ENCODE data around the gene MFAP3L.
"Not testable (repeated sequence)": the region's sequence is repeated elsewhere in the genome, so short reads cannot be mapped to it uniquely, and the experiment has no call there.

The MFAP3L gene

GRCh38 chr4:169956091-169956843, 69.9 kb downstream of the MFAP3L start:
- no peak for DNase-seq (ENCODE audit: low read depth)
- H3K4me3 ChIP-seq (ENCODE audit: low read depth, low read length) = no peak overlapping the region

GRCh38 chr4:169955521-169955920, 70.7 kb downstream of the MFAP3L start:
- DNase-seq (ENCODE audit: low read depth) = no peak
- H3K4me3 ChIP-seq (ENCODE audit: low read depth, low read length) = no peak overlapping the region

GRCh38 chr4:169952236-169953002, 73.8 kb downstream of the MFAP3L start:
- no peak overlapping the region for H3K4me3 ChIP-seq (ENCODE audit: low read depth, low read length)
- DNase-seq (ENCODE audit: low read depth) = no peak

GRCh38 chr4:169948271-169948670, 77.9 kb downstream of the MFAP3L start:
- H3K4me3 ChIP-seq (ENCODE audit: low read depth, low read length) = no peak overlapping the region
- no peak for DNase-seq (ENCODE audit: low read depth)

GRCh38 chr4:169945636-169946035, 80.6 kb downstream of the MFAP3L start:
- DNase-seq (ENCODE audit: low read depth) = no peak
- H3K4me3 ChIP-seq (ENCODE audit: low read depth, low read length) = no peak overlapping the region

- H3K4me3 ChIP-seq (ENCODE audit: low read depth, low read length); DNase-seq (ENCODE audit: low read depth): not testable (repeated sequence)
Observed at GRCh38 chr4:169943601-169944000, 82.6 kb downstream of the MFAP3L start.

- no peak for DNase-seq (ENCODE audit: low read depth)
- no peak overlapping the region for H3K4me3 ChIP-seq (ENCODE audit: low read depth, low read length)
Observed at GRCh38 chr4:169941141-169941540, 85.1 kb downstream of the MFAP3L start.

- no peak overlapping the region for H3K4me3 ChIP-seq (ENCODE audit: low read depth, low read length)
- DNase-seq (ENCODE audit: low read depth) = no peak
Observed at GRCh38 chr4:169940460-169940859, 85.7 kb downstream of the MFAP3L start.
